Limb (tissue), 2 donors: Measurements from ENCODE around the gene PLCH1.
"Not testable (repeated sequence)": the region's sequence is repeated elsewhere in the genome, so short reads cannot be mapped to it uniquely, and the experiment has no call there.

ENCODE experiments used
- DNase-seq, 2 donors: peaks; one replicate each; pipeline ENCODE4 v3.0.0-alpha.2; 2016; ENCODE audit errors: extremely low spot score in 2 of 2

Gene PLCH1

DNA sequence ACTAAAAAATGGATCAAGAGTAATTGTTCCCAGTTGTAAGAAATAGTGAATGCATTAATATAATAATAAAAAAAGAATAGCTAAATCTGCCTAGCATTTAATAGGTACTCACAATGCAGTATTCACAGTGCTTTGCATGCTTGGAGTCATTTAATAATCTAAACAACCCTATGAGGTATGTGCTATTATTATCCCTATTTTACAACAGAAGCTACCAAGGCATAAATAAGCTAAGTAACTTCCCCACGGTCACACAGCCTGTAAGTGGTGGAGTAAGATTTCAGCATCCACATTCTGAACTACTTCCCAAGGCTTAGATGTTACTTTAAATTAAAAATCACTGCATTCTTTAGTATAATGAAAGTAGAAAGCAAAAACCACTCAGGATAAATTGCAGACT is 102.9 kb downstream of the PLCH1 start:
- no peak for DNase-seq

DNA sequence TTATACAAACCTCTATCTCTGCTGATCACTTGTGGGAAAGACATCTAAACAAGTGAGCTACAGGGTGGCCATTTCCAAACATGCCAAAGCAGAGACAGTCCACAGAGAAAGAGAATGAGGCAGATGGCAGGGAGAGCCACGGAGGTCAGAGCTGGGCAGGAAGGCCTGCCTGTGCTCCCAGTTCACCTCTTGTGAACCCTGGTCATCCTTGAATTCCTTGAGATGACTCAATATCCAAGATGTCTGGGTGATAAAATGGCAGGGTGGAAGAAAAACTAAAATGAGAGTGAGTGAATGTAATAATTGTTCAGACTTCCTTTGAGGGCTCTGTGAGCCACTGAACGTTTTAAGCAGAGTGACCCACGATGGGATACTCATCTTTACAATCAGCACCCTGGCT is 104.8 kb downstream of the PLCH1 start:
- DNase-seq, result no peak

DNA sequence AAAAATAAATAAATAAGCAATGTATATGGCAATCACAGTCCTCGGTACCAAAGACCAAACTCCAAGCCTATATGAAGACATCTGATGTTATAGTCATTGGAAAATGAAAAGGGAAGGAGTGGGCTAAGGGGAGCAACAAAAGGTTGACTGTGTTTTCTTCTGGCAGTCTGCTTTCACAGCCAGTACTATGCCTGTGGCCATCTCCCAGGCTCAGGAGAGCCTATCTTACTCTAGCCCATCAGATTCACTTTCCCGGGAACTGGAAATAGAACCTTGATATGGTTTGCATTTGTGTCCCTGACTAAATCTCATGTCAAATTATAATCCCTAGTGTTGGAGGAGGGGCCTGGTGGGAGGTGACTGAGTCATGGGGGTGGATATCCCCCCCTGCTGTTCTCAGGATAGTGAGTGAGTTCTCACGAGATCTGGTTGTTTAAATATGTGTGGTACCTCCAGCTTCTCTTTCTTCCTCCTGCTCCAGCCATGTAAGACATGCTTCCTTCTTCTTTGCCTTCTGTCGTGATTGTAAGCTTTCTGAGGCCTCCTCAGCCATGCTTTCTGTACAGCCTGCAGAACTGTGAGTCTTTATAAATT is 105.3 kb downstream of the PLCH1 start:
- no peak for DNase-seq

DNA sequence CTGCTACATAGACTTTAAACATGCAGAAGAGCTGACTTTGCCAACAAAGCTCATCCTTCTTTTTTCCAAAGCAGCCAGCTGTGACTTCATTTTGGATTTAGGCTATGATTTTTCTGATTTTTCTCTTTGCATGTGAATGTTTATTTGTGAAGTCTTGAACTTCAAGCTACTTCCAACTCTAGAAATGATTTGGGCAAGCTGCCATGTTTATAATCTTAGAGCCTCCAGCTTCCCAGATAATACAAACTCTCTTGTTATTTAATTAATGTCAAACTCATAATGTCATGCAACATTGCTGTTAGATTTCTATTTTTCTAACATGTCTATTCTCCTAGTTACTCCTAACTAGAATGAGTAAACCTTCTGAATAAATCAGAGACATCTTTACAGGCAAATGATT is 106.4 kb downstream of the PLCH1 start:
- DNase-seq, result not testable (repeated sequence)

DNA sequence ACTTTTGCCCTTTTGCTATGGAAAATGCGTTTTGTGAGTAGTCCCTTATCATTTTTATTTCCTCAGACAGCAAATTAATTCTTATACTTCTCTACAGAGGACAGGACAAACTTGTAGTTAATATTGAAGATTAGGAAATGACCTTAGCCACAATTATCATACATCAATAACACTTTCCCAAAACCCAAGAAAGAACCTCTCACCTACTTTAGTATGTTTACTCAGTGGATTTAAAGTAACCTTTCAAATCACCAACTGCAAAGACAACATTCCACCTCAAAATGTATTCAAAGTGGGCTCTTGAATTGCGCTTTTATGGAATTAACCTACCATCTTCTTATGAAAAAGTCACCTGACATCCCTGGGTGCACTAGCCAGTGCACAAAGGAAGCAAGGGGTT is 107.3 kb downstream of the PLCH1 start:
- DNase-seq, result no peak

DNA sequence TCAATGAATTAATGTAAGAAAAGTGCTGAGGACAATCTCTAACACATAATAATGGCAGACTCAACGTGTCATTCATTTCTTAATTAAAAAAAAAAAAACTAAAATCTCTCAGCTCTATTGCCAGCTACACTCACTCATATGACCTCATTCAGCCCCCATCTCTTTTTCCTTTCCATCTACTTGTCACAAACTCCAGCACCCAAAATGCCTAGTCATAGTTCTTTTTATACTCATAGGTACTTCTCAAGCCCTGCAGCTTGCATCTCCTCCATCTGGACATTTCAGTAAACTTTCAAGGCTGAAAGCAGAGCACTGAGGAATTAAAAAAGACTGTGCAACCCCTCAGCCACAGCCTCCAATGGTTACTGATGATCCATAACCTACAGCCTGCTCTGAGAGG is 109.8 kb downstream of the PLCH1 start:
- DNase-seq, result no peak

DNA sequence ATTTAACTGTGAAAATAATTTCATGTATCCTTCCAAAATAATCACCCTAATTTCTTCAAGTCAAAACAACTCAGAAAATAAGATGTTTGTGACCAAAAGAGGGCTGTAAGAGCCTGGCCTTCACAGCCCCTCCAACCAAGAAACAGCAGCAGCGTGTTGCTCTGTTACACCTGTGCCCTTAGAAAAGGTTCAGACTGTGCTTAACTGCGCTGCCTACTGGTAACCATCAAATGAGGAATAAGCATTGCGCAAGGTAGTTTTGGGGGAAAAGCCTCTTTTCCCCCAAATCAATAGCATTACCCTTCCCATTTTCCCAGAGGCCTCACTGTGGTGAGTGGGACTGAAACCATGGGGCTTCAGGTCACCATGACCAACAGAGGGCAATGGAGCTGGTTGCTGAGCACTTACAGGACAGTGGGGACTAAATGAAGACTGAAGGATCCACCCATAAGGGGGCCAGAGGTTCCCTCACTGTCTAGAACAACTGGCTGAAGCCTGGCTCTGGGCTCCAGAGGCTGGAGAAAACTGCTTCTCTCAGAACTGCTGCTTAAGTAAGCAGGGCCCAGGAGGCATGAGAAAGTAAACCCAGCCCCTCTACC is 110.7 kb downstream of the PLCH1 start:
- DNase-seq, result no peak

DNA sequence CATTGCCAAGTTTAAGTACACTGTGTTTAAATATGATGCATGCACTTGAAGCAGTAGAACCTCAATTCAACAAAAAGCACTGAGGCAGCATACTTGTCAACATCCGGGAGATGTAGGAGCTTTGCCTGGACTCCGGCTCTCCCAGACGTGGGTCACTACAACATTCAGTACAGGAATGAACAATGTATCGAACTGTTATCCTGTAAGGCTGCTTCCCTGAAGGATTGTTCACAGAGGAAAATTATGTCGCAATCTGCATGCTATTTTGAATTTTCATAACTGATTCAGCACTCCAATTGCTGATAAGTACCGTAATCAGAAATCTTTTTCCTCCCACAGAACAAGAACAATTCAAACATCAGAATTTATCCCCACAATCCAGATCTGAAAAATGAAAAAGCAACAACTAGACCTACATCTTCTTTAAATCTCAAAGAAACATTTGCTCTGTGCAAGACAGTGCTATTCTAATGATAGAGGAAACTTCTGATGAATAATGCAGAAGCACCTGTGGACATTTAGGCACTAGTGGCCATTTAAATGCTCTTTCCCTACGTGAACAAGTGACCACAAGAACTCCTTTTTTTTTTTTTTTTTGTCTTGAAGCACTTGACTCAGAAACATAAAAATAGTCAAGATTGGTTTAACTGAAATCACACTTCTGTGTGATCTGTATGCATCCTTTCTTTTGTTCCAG is 113.4 kb downstream of the PLCH1 start:
- DNase-seq, result no peak

DNA sequence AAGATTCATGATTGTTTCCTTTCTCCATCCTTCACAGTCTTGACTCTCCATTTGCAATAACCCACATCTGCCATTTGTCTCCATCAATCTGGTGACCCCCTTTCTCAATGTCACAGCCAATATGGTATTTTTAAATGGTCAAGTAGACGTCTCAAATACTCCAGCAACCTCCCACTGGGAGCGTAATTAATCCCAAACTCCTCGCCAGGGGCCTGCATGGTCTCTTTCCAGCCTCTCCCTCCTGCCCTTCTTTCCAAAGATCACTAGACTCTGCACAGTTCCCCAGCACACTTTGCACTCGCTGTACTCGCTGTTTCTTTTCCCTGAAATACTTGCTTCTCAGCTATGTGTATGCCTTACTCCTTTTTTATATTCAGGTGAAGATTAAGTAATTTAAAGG is 115.3 kb downstream of the PLCH1 start:
- no peak for DNase-seq

DNA sequence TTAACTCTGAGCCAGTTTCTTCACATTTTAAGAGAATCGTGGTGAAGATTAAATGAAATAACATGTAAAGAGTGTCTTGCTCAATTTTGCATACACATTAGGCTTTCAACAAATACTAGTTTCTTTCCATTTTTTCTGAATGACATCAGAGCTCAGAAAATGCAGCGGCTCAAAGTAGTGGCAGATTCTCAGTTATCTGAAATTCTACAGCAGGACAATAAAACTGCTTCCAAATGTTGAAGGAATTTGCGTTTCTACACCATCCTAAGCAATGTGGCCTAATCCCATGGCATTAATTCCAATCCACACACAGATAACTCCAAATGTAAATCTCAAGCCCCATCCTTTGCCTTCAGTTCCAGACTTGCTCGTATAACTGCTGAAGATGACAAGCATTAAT is 115.8 kb downstream of the PLCH1 start:
- no peak for DNase-seq

DNA sequence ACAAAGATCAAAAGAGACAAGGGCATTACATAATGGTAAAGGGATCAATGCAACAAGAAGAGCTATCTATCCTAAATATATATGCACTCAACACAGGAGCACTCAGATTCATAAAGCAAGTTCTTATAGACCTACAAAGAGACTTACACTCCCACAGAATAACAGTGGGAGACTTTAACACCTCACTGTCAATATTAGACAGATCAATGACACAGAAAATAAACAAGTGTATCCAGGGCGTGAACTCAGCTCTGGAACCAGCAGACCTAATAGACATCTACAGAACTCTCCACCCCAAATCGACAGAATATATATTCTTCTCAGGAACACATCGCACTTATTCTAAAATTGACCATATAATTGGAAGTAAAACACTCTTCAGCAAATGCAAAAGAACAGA is 122.2 kb downstream of the PLCH1 start:
- not testable (repeated sequence) for DNase-seq

DNA sequence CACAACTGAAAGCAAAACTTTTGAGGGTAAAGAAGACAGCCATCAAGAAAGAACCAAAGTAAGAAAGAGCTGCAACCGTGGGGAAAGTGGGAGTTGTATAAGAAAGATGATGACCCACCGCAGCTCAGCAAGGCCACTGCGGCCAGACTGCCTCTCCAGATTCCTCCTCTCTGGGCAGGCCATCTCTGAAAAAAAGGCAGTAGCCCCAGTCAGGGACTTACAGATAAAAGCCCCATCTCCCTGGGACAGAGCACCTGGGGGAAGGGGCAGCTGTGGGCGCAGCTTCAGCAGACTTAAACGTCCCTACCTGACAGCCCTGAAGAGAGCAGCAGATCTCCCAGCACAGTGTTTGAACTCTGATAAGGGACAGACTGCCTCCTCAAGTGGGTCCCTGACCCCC is 124.3 kb downstream of the PLCH1 start:
- DNase-seq, result not testable (repeated sequence)

DNA sequence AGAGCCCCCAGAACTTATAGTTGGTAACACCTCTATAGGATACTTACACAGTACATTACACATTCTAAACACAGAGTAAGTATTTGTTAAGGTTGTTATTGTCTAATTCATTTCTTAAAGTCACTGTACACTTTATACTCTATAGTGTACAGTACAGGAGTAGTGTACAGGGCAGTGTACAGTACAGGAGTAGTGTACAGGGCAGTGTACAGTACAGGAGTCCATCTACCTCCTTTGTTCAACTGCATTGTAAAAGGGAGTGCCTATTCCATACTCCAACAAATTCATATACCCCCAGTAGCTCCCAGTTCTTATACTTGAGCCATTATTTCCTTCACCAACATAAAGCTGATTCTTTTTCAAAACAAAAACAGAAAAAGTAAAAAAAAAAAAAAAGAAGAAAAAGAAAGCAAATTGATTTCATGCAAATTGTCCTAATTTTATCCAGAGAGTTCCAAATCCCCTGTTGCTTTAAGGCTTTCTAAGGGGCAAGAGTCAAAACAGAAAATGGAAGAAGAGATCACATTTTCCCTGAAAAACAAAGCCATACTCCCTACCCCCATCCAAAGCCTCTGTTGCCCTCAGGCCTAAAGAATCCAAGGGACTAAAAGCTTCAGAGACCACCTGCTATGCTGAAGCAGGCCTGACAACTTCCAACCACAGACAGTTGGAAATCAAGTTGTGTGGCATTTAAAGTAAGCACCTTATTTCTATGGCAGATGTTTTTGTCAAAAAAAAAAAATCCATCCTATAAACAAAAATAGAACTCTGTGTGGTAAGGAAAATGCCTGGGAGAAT is 125.6 kb downstream of the PLCH1 start:
- DNase-seq, result no peak

DNA sequence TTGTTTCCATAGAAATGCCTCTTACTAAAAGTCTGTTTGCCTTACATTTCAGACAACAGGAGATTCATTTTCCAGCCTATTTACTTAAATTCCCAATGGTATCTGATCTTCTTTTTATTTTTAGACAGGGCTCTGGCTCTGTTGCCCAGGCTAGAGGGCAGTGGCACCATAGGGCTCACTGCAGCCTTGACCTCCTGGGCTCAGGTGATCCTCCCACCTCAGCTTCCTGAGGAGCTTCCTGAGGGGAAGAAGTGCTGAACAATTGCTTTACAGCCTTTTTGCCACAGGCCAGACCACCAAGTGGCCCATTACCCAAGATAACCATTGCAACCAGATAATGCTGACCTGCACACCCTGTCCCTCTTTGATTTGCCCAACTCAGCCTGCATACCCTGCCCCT is 126.3 kb downstream of the PLCH1 start:
- no peak for DNase-seq

DNA sequence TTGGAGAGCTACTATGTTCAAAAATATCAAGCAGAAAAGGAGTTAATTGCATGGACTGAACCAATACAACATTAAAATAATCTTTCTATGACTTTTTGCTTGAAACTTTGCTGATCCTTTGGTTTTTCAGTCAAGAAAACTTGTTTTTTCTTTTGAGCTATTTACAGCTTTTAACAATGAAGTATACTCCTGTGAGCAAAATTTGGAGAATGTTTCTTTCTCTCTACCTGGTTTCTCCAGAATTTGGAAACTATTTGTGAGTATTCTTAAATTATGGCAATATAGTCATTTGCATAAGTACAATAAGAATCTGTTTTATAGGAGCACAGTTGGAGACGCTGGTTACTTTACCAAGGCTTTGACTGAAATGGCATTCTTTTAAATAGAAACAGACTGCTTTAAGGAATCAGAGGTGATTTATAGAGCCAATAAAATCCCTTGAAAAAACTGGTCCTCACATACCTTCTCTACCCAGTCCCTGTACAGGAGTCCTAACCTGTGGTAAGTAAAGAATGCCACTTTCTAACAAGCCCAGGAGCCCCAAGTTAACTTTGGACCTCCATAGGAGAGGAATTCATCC is 127.4 kb downstream of the PLCH1 start:
- no peak for DNase-seq

DNA sequence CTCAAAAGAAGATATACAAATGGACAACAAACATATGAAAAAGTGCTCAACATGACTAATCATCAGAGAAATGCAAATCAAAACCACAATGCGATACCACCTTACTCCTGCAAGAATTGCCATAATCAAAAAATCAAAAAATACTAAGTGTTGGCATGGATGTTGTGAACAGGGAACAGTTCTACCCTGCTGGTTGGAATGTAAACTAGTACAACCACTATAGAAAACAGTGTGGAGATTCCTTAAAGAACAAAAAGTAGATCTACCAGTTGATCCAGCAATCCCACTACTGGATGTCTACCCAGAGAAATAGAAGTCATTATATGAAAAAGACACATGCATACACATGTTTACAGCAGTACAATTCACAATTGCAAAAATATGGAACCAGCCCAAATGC is 129.7 kb downstream of the PLCH1 start:
- not testable (repeated sequence) for DNase-seq

DNA sequence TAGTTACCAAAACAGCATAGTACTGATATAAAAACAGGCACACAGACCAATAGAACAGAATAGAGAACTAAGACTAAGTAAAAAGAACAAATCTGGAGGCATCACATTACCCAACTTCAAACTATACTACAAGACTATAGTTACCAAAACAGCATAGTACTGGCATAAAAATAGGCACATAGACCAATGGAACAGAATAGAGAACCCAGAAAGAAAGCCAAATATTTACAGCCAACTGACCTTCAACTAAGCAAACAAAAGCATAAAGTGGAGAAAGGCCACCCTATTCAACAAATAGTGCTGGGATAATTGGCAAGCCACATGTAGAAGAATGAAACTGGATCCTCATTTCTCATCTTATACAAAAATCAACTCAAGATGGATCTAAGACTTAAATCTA is 130.5 kb downstream of the PLCH1 start:
- not testable (repeated sequence) for DNase-seq

DNA sequence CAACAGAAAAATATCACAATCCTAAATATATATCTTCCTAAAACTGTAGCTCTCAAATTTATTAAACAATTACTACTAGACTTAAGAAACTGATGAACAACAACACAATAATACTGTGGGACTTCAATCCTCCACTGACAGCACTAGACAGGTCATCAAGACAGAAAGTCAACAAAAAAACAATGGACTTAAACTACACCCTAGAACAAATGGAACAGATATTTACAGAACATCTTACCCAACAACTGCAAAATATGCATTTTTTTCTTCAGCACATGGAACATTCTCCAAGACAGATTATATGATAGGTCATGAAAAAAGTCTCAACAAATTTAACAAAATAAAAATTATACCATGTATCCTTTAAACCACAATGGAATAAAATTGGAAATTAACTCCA is 133.4 kb downstream of the PLCH1 start:
- no peak for DNase-seq

DNA sequence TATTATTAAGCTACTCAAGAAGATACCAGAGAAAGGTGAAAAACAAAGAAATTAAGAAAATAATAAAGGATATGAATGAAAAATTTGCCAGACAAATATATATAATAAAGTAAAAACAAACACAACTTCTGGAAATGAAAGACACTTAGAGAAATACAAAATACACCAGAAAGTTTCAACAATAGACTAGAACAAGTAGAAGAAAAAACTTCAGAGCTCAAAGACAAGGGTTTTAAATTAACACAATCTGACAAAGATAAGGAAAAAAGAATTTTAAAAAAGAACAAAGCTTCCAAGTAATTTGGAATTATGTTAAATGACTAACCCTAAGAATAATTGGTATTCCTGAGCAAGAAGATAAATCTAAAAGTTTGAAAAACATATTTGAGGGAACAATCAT is 135.3 kb downstream of the PLCH1 start:
- DNase-seq, result no peak

DNA sequence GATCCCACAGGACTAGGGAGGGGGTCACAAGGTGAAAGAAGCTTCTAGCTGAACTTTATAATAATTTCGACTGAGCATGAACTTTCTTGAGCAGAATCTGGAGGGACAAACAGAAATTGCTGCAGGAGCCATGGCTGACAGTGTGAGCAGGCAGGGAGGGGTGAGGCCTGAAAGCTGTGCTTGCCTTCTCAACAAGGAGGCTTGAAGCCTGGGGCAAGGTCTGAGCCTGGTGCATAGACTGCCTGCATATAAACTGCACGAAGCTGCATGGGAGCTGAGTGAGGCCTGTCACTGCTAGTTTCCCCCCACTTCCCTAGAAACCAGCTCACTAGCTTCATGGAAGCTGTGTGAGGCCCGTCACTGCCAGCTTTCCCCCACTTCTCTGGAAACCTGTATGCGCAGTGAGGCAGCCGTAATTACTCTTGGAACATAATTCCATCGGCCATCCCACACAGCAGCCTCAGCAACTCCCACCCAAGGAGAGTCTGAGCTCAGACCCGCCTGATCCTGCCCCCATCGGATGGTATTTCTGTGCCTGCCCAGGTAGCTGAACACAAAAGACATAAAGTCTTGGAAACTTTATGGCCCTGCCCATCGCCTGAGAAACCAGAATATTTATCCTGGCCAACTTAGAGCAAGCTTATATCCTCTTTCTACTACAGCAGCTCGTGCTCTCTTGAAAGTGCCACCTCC is 136.5 kb downstream of the PLCH1 start:
- no peak for DNase-seq

DNA sequence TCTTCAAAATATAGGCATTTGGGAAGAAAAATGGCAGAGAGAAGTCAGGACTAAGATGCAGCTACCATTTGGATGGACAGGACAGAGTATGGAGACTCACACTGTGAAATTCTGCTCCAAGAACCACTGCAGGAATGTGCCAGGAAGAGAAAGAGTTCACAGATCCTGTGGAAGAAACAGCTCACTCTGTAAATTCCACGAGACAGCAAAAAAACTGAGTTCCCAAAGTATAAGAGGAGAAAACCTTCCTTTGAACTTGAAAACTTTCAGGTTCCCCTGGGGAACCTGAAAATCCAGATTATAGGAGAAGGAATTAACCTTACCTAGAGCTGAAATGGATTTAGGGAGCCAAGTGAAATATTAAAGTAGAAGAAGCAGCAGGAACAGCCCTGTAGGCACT is 137.1 kb downstream of the PLCH1 start:
- DNase-seq, result no peak
